ACC112 (cell line): Measurements from ENCODE around the gene TMC8.
"Not testable (repeated sequence)": the region's sequence is repeated elsewhere in the genome, so short reads cannot be mapped to it uniquely, and the experiment has no call there.

ENCODE experiments used
- H2AFZ ChIP-seq: fragments of 200-600 bp; sonication (generic); one replicate; pipeline ENCODE4 v1.6.0; 2017; ENCODE audit warnings: antibody characterized with exemption, low read length; ENCODE audit not compliant: unreplicated experiment
- H3K27ac ChIP-seq: fragments of 200-600 bp; sonication (generic); 2 replicates; pipeline ENCODE4 v1.5.1; 2014; ENCODE audit warnings: low read depth, mild to moderate bottlenecking, antibody characterized with exemption, low read length, moderate library complexity
- H3K27me3 ChIP-seq: fragments of 200-600 bp; sonication (generic); 2 replicates; pipeline ENCODE4 v1.6.1; 2014; ENCODE audit warnings: mild to moderate bottlenecking, antibody characterized with exemption, low read length, moderate library complexity, mixed read lengths; ENCODE audit not compliant: insufficient read depth
- H3K36me3 ChIP-seq: fragments of 200-600 bp; sonication (generic); 2 replicates; pipeline ENCODE4 v1.6.1; 2016; ENCODE audit warnings: mild to moderate bottlenecking, antibody characterized with exemption, low read length, moderate library complexity, mixed read lengths; ENCODE audit not compliant: insufficient read depth
- H3K4me1 ChIP-seq: fragments of 200-600 bp; sonication (generic); one replicate; pipeline ENCODE4 v1.6.1; 2016; ENCODE audit warnings: low read length, mixed read lengths; ENCODE audit not compliant: insufficient read depth, unreplicated experiment, control insufficient read depth
- H3K4me3 ChIP-seq: fragments of 200-600 bp; sonication (generic); 2 replicates; pipeline ENCODE4 v1.5.1; 2014; ENCODE audit warnings: mild to moderate bottlenecking, low read depth, low read length
- H3K79me2 ChIP-seq: fragments of 200-600 bp; sonication (generic); one replicate; pipeline ENCODE4 v1.6.0; 2016; ENCODE audit warnings: low read length; ENCODE audit not compliant: control insufficient read depth, unreplicated experiment, insufficient read depth

Gene TMC8

DNA sequence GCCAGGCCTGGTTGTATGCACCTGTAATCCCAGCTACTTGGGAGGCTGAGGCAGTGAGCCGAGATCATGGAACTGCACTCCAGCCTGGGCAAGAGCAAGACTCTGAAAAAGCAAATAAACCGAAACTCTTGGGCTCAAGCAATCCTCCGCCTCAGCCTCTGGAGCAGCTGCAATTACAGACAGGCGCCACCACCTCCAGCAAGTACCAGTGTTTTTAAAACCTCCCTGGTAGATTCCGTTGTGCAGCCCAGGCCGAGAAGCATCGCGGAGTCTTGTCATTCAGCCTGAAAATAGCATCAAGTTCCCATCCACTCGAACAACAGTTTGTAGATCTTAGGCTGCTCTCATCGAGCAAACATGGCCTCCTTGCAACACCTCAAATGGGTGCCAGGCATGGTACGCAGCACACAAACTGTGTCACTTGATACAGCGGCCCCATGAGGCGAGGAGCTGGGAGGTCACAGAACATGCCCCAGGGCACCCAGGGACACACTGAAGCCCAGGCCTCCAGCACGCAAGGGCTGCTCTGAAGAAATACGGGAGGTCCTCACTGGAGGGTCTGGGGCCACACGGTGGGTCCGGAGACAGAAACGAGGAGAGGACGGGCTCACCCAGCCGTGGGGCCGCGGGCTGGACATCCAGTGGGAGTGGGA, 20.1 kb upstream of the TMC8 start:
- Histone ChIP-seq H3K27me3 (no peaks in the 10 kb centered on the region), H3K36me3 (no peaks in the 10 kb centered on the region), H3K27ac (no peak overlapping the region), H3K4me3 (no peak overlapping the region), H2AFZ (no peak overlapping the region), H3K79me2 (no peaks in the 10 kb centered on the region), H3K4me1 (no peaks in the 10 kb centered on the region)

DNA sequence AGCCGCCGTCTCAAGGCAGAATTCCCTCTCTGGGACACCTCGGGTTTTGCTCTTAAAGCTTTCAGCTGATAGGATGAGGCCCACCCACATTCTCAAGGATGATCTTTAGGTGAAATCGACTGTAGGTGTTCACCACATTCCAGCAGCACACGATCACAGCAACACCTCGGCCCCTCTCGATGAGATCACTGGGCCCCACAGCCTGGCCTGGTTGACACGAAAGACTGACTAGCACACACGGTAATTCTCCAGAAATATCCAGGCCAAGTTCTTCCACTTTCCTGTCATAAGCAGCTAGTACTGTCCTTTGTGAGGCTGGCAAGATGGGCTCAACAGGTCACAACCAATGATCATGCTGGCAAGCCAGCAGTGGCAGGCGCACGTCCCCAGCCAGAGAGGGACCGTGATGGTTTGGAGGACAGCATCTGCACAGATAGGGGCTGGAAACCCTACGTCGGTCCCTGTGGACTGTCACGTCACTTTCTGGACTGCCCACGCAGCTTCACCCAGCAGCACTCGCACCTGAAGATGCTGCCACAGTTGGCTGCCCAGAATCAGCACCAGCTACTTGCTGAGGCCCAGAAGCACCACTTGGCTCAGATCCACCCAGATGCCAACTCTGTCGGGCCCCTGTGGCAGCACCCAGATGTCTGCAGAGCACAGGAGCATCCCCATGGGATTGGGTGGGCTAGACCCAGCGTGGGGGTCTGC, 19.4 kb upstream of the TMC8 start:
- Histone ChIP-seq H2AFZ (no peak overlapping the region), H3K27ac (no peak overlapping the region), H3K4me1 (no peaks in the 10 kb centered on the region), H3K4me3 (no peak overlapping the region), H3K36me3 (no peaks in the 10 kb centered on the region), H3K79me2 (no peaks in the 10 kb centered on the region), H3K27me3 (no peaks in the 10 kb centered on the region)

DNA sequence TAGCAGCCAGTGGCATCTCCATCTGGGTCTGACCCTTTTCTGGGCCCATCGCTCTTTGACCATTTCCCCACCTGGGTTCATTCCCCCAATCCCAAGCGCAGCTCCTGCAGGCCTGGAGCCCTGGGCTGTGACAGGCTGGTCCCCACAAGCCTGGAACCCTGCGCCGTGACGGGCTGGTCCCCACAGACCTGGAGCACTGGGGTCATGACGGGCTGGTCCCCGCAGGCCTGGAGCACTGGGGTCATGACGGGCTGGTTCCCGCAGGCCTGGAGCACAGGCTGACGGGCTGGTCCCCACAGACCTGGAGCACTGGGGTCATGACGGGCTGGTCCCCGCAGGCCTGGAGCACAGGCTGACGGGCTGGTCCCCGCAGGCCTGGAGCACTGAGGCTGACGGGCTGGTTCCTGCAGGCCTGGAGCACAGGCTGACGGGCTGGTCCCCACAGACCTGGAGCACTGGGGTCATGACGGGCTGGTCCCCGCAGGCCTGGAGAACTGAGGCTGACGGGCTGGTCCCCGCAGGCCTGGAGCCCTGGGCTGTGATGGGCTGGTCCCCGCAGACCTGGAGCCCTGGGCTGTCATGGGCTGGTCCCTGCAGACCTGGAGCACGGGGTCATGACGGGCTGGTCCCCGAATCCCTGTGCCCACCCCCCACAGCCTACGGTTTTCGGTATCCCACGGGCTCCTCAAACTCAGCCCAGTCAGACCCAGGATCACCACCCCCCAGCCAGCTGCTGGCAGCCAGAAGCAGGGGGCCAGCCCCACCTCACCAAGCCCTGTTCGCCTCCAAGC, 18.6 kb upstream of the TMC8 start:
- H3K79me2 ChIP-seq, result no peaks in the 10 kb centered on the region
- no peak overlapping the region for H3K27ac ChIP-seq
- H3K4me1 ChIP-seq, result no peaks in the 10 kb centered on the region
- no peak overlapping the region for H2AFZ ChIP-seq
- no peaks in the 10 kb centered on the region for H3K36me3 ChIP-seq
- H3K27me3 ChIP-seq, result no peaks in the 10 kb centered on the region
- no peak overlapping the region for H3K4me3 ChIP-seq

DNA sequence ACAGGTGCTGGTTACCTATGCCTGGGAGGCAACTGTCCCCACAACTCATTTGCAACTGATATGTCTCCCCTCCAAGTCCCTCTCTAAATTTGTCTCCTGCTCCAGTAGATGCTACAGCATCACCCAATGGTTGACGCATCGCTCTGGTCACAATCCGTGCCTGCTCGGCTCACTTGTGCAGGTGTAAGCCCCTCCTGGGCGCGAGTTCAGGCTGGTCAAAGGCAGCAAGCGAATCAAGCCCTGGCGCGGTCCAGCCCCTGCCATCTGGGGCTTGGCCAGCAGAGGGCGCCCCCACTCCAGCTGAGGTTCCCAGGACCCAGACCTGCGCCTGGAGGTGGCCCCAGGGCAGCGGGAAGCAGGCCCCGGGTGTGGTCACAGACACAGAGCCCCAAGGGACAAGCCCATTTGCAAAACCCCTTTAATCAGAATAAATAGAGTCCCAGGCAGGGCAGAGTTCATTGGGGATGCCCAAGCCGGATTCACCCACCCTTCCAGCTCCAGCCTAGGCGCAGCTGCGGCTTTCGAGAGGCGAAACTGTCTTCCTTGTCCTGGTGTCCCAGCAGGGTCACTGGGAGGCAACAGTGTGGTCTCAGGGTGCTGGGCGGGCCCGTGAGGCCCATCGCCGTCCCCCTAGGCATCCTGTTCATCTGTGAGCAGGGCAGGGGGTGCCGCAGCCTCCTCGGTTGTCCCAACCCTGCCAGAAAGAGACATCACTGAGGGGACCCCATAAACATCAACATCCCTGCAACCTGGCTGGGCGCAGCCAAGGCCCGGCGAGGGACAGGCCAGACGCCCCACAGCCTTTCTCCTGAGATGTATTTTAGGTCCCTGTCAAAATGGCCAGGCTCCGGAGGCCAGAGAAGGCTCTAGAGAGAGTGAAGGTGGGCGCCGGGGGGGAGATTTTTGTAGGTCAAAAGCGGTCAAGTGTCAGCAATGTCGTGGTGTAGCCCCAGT, 17.8 kb upstream of the TMC8 start:
- Histone ChIP-seq H3K27ac (no peak overlapping the region), H3K79me2 (no peaks in the 10 kb centered on the region), H3K36me3 (no peaks in the 10 kb centered on the region)

DNA sequence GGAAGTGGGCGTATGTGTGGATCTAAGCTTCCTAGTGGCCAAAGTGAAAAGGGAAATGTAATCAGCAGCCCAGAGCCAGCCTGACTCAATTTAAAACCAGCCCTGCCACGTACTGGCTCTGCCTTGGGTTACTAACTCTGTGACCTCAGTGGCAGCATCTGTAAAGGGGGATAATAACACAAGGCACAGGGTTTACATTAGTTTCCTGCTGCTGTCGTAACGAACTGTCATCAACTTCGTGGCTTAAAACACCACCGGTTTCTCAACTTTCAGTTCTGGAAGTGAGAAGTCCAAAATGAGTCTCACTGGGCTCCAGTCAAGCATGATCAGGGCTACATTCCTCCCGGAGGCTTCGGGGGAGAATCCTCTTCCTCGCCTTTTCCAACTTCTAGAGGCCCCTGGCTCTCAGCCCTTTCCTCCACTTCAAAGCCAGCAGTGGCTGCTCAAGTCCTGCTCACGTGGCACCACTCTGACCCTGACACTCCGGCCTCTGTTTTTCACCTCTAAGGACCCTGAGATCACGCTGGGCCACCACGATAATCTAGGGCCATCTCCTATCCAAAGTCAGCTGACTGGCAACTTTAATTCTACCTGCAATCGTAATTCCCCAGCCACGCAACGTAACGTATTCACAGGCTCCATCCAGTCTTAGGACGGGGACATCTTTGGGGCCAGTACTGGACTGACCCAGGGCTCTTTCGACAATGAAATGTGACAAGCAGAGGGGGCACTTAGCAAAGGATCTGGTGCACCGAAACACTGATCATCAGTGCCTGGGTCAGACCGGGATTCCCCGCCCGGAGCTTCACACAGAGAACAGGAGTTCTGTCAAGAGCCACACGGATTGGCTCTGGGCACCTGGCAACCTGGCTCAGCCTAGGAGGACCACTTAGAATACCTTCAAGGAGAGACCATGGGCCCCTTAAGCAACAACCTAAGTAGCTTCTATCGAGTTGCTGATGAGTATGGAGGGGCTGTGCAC, 16.5 kb upstream of the TMC8 start:
- H3K4me3 ChIP-seq, result no peak overlapping the region
- H3K27ac ChIP-seq, result no peak overlapping the region
- no peaks in the 10 kb centered on the region for H3K36me3 ChIP-seq
- H3K4me1 ChIP-seq, result no peaks in the 10 kb centered on the region
- H3K27me3 ChIP-seq, result no peaks in the 10 kb centered on the region
- no peaks in the 10 kb centered on the region for H3K79me2 ChIP-seq
- H2AFZ ChIP-seq, result no peak overlapping the region

More for the DNA sequence above, 17.8 kb upstream of the TMC8 start:
- Histone ChIP-seq H3K4me3 (no peak overlapping the region), H3K4me1 (no peaks in the 10 kb centered on the region), H3K27me3 (no peaks in the 10 kb centered on the region), H2AFZ (no peak overlapping the region)

DNA sequence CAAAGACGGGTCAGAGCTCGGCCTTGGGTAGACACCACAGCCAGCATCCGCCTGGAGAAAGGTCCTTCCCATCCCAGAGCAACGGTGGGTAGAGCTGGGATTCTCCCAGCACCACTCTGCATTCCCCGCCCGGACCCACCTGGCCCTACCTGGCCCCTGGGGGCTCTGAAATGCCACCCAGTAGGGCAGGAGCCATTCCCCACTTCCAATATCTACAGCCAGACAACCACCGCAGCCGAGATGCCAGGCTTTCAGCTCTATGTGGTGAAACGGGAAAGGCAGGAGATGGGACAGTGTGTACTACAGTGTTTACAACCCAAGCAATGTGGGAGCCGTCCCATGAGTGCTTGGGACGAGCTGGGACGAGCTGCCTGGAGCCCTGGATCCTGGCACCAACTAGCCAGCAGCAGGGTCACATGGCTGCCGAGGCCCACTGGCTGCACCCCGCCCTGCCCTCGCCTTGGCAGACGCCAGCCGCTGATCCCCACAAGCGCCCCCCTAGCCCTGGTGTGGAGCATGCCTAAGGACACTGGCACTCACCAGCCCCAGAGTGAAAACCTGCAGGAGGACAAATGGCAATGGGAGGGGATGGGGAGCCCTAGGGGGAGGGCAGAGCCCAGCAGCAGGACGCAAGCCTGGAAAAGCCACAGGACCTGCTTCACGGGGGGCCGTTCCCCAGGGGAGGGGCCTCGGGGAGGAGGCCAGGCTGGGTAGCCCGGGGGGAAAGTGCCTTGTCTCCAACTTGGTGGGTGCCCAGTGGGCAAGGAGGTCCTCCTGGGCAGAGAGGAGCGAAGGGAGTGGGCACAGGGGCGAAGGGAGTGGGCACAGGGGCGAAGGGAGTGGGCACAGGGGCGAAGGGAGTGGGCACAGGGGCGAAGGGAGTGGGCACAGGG, 15.5 kb upstream of the TMC8 start:
- Histone ChIP-seq H2AFZ (no peak overlapping the region), H3K36me3 (no peaks in the 10 kb centered on the region), H3K27me3 (no peaks in the 10 kb centered on the region), H3K4me3 (no peak overlapping the region), H3K79me2 (no peaks in the 10 kb centered on the region), H3K4me1 (no peaks in the 10 kb centered on the region), H3K27ac (no peak overlapping the region)

DNA sequence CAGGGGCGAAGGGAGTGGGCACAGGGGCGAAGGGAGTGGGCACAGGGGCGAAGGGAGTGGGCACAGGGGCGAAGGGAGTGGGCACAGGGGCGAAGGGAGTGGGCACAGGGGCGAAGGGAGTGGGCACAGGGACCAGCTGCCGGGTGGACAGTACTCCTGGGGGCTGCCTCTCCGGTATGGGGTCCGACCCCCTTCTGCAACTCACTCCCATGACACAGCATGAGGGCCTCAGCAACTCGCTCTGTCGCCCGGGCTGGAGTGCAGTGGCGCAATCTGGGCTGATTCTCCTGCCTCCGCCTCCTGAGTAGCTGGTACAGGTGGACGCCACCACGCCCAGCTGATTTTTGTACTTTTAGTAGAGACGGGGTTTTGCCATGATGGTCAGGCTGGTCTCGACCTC, 14.8 kb upstream of the TMC8 start:
- H3K27me3 ChIP-seq, H3K79me2 ChIP-seq, H3K4me3 ChIP-seq, H3K27ac ChIP-seq, H3K36me3 ChIP-seq, H3K4me1 ChIP-seq, H2AFZ ChIP-seq: not testable (repeated sequence)

DNA sequence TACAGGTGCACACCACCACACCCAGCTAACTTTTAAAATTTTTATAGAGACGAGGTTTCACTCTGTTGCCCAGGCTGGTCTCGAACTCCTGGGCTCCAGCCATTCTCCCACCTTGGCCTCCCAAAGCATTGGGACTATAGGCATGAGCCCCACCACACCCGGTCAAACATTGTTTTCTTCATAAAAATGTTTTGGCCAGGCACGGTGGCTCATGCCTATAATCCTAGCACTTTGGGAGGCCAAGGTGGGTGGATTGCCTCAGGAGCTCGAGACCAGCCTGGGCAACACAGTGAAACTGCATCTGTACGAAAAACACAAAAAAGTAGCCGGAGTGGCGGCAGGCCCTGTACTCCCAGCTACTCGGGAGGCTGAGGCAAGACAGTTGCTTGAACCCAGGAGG, 14.2 kb upstream of the TMC8 start:
- Histone ChIP-seq H2AFZ (no peak overlapping the region), H3K4me3 (no peak overlapping the region), H3K27ac (no peak overlapping the region), H3K79me2 (no peaks in the 10 kb centered on the region), H3K36me3 (no peaks in the 10 kb centered on the region), H3K4me1 (no peaks in the 10 kb centered on the region), H3K27me3 (no peaks in the 10 kb centered on the region)
